A549 treated with DMSO at 1 μM for 4 hours (cell line): ENCODE results near the gene CYP2U1. TPM values are rescaled to one million over a fixed set of nuclear protein-coding genes. Genes with fewer than 3 reads are reported as not detected.

ENCODE experiments used
- total RNA-seq: library from RNA; stranded (reverse); fragments of 200-300 nt; extraction: Qiagen RNA extraction; gene quantifications from 5 replicates; pipeline ENCODE4 v1.2.3, GENCODE V29; 2022; ENCODE audit warnings: low read depth

CYP2U1 gene
- total RNA-seq = 1.4 to 2.0 TPM (median 1.7 TPM) in 5 replicates

GRCh38 chr4:107930821-107931774 lies at the start of gene CYP2U1:
CYP2U1 (plus strand) TSS chr4:107931549; CDS start chr4:107931644, 95 bp downstream.

GRCh38 chr4:107989537-107990386 lies 58.4 kb downstream of the CYP2U1 start, which contains the start of gene HADH:
HADH (plus strand) TSS chr4:107989889; CDS start chr4:107989933, 44 bp downstream.

Other genes with a start within 250 kb of the CYP2U1 start
- 25.0 to 32.4 TPM (median 31.0 TPM) in 5 replicates for gene PAPSS1, start 211.3 kb upstream of the CYP2U1 start, total RNA-seq
- gene SGMS2, start 106.6 kb upstream of the CYP2U1 start, total RNA-seq = 17.9 to 28.0 TPM (median 21.9 TPM) in 5 replicates
- 21.4 to 26.7 TPM (median 25.7 TPM) in 5 replicates for gene HADH, start 58.3 kb downstream of the CYP2U1 start, total RNA-seq
- not detected in 5 replicates for gene LEF1, start 237.4 kb downstream of the CYP2U1 start, total RNA-seq